ENCODE measurements around the gene VWA5B1. TPM values are rescaled to one million over a fixed set of nuclear protein-coding genes. Genes with fewer than 3 reads are reported as not detected.

Gene VWA5B1
- total and polyA plus RNA-seq, 2 of the 8 experiments (the other 6 are each of a cell fraction or from before 2014, with no cell fraction given): 0.54 to 2.3 TPM

- H2BK15ac ChIP-seq (ENCODE audit: low read length): no peak overlapping the region
- peaks cover 0 to 4% (median 0%) of the 10 kb centered on the region in 4 experiments; a peak in 1 of 7 replicates for H3K4me1 ChIP-seq (replicated peaks in 1 of 4; ENCODE audit: control insufficient read depth in 3 of 4, insufficient read depth in 4 of 4, low read length in 3 of 4)
- H3K27me3 ChIP-seq (replicated peaks in 1 of 4; ENCODE audit: control insufficient read depth in 3 of 4, extremely low read depth in 1 of 4, insufficient read depth in 3 of 4, low read length in 3 of 4): peaks cover 35 to 69% (median 54%) of the 10 kb centered on the region in 4 experiments
- H4K8ac ChIP-seq (ENCODE audit: extremely low read depth, insufficient read depth, low read length): no peak overlapping the region
- H3K14ac ChIP-seq (ENCODE audit: insufficient read length): no peak overlapping the region
- H2BK20ac ChIP-seq (ENCODE audit: low read length): no peak overlapping the region
- no peaks in the 10 kb centered on the region for H3K79me2 ChIP-seq (ENCODE audit: control insufficient read depth in 1 of 2, insufficient read depth in 2 of 2, low read length in 2 of 2)
- 58% methylated on average over 5 of the region's 5 CpGs; no CpG with 5 or more reads in 1 of the 2 experiments for WGBS, 2 experiments (ENCODE audit: extremely low coverage in 1 of 2, insufficient coverage in 1 of 2, insufficient read length in 1 of 2, insufficient replicate concordance in 2 of 2, low coverage in 1 of 2, low lambda C conversion rate in 2 of 2, missing lambda C conversion rate in 1 of 2)
- no peak for DNase-seq (ENCODE audit: low read depth in 1 of 2, low spot score in 2 of 2)
- H3K18ac ChIP-seq (ENCODE audit: extremely low read depth, low read length): no peak overlapping the region
- peaks cover 0 to 2% of the 10 kb centered on the region in 2 experiments for H4K20me1 ChIP-seq (replicated peaks in 1 of 2; ENCODE audit: control insufficient read depth in 1 of 2, insufficient read depth in 2 of 2, low read length in 2 of 2)
- H2AFZ ChIP-seq (ENCODE audit: low read length): no peak overlapping the region
- no peak overlapping the region for H2BK5ac ChIP-seq (ENCODE audit: low read depth, low read length)
- H2AK5ac ChIP-seq (ENCODE audit: low read depth, low read length): no peak overlapping the region
- no peaks in the 10 kb centered on the region for H3K23me2 ChIP-seq (ENCODE audit: low read depth, low read length)
- H3K9me3 ChIP-seq (ENCODE audit: insufficient read depth in 2 of 2, low read depth in 1 of 2, low read length in 1 of 2): no peaks in the 10 kb centered on the region
- no peak overlapping the region for H4K5ac ChIP-seq (ENCODE audit: insufficient read length, low read depth, low read length)
- H3K4me2 ChIP-seq (ENCODE audit: insufficient read depth in 1 of 2, low read depth in 2 of 2, low read length in 2 of 2): no peak overlapping the region; a peak in 1 of 4 replicates
- no peak overlapping the region for H3K9ac ChIP-seq (replicated peaks in 1 of 4; ENCODE audit: extremely low read depth in 1 of 4, low read depth in 3 of 4, low read length in 3 of 4)
- no peak overlapping the region for H2BK12ac ChIP-seq (ENCODE audit: low read depth, low read length)
- H3K56ac ChIP-seq (replicated peaks; ENCODE audit: insufficient read length, low read depth, low read length): no peak overlapping the region
- no peaks in the 10 kb centered on the region for H3K36me3 ChIP-seq (ENCODE audit: control insufficient read depth in 2 of 4, insufficient read depth in 4 of 4, low read length in 3 of 4)
- TF ChIP-seq SP2 (IDR thresholded peaks at IDR 0.05; ENCODE audit: low read length) (no peak), BRCA1 (IDR thresholded peaks at IDR 0.05; ENCODE audit: low read depth, low read length) (no peak), RXRA (IDR thresholded peaks at IDR 0.05; ENCODE audit: insufficient read depth, low read depth, low read length) (no peak), TBP (IDR thresholded peaks at IDR 0.05; ENCODE audit: low read depth, low read length) (no peak), EGR1 (IDR thresholded peaks at IDR 0.05; ENCODE audit: borderline replicate concordance, low read depth, low read length) (no peak), ATF2 (IDR thresholded peaks at IDR 0.05; ENCODE audit: low read length) (no peak), YY1 (IDR thresholded peaks at IDR 0.05; ENCODE audit: low read depth, low read length) (no peak), ZNF274 (IDR thresholded peaks at IDR 0.05; ENCODE audit: borderline replicate concordance, extremely low read depth, low read length) (no peak), HDAC2 (IDR thresholded peaks at IDR 0.05; ENCODE audit: borderline replicate concordance in 1 of 2, low read depth in 2 of 2, low read length in 2 of 2) (no peak), CEBPB (IDR thresholded peaks at IDR 0.05; ENCODE audit: low read depth, low read length) (no peak), RFX5 (IDR thresholded peaks at IDR 0.05; ENCODE audit: borderline replicate concordance, low read depth, low read length) (no peak)
- H4K91ac ChIP-seq (replicated peaks; ENCODE audit: insufficient read length, low read length): no peak overlapping the region
- no peak overlapping the region for H2BK120ac ChIP-seq (replicated peaks; ENCODE audit: low read depth, low read length)
- H3K4me3 ChIP-seq (ENCODE audit: extremely low read depth in 1 of 4, insufficient read depth in 2 of 4, low read depth in 3 of 4, low read length in 4 of 4): no peak overlapping the region
- H3K4ac ChIP-seq (replicated peaks; ENCODE audit: insufficient read length, low read depth, low read length): no peak overlapping the region
- no peak for FAIRE-seq
- ChIA-PET CTCF (ENCODE audit: partially characterized antibody) (interaction anchor here (0.8 to 1.2 kb wide), 2 partner anchors 26 to 38 kb away, joined by 3 to 6 read pairs; no protein-coding TSS in a partner anchor), POLR2A (ENCODE audit: partially characterized antibody) (no interaction called here)
- H3K23ac ChIP-seq (ENCODE audit: insufficient read length): no peak overlapping the region
- H3K79me1 ChIP-seq (ENCODE audit: low read depth, low read length): no peaks in the 10 kb centered on the region
- H3K27ac ChIP-seq (ENCODE audit: low read depth, low read length): no peak overlapping the region
These were observed 109.0 kb downstream of the VWA5B1 start for GRCh38 chr1:20399606-20400180.

Measured in H1 (cell line).